Stimulated activated CD4-positive, alpha-beta T cell treated with anti-CD3 and anti-CD28 coated beads, Interleukin-15, amount 100 ng/mL, for 48 hours (primary cell): ENCODE results near the gene SNRNP40.
"Not testable (repeated sequence)": the region's sequence is repeated elsewhere in the genome, so short reads cannot be mapped to it uniquely, and the experiment has no call there.

Experiments
- DNase-seq, 2 donors: peaks; one replicate each; pipeline ENCODE4 v3.0.0-alpha.2; 2020; ENCODE audit warnings: low read depth in 2 of 2

SNRNP40 gene

GRCh38 chr1:31296486-31297276, at the start of gene SNRNP40, which contains the start of gene ZCCHC17:
TSS of gene SNRNP40 (minus strand) at chr1:31296788. CDS start at chr1:31296751, 37 bp downstream.
TSS of gene ZCCHC17 (plus strand) at chr1:31297032. CDS start at chr1:31310099, 13,067 bp downstream.
- DNase-seq, result peak; percentile 89 to 93

- DNase-seq, result no peak
Measured at GRCh38 chr1:31345635-31346034, 49.0 kb upstream of the SNRNP40 start.

GRCh38 chr1:31344503-31344902, 47.9 kb upstream of the SNRNP40 start:
- DNase-seq, result no peak

- DNase-seq, result no peak
Measured at GRCh38 chr1:31336687-31337467, 40.3 kb upstream of the SNRNP40 start.

- DNase-seq, result no peak
Measured at GRCh38 chr1:31335007-31335406, 38.4 kb upstream of the SNRNP40 start.

GRCh38 chr1:31327381-31327780, 30.8 kb upstream of the SNRNP40 start:
- DNase-seq, result no peak

GRCh38 chr1:31326461-31326860, 29.9 kb upstream of the SNRNP40 start:
- DNase-seq, result no peak

- no peak for DNase-seq
Measured at GRCh38 chr1:31324992-31325391, 28.4 kb upstream of the SNRNP40 start.

- no peak for DNase-seq
Measured at GRCh38 chr1:31324093-31324492, 27.5 kb upstream of the SNRNP40 start.

GRCh38 chr1:31318146-31318545, 21.6 kb upstream of the SNRNP40 start:
- no peak for DNase-seq

GRCh38 chr1:31315902-31316301, 19.3 kb upstream of the SNRNP40 start:
- no peak for DNase-seq

- DNase-seq, result no peak
Measured at GRCh38 chr1:31310198-31310597, 13.6 kb upstream of the SNRNP40 start.

- DNase-seq, result no peak
Measured at GRCh38 chr1:31308036-31308435, 11.4 kb upstream of the SNRNP40 start.

- no peak for DNase-seq
Measured at GRCh38 chr1:31306278-31306677, 9.7 kb upstream of the SNRNP40 start.

- DNase-seq, result no peak
Measured at GRCh38 chr1:31302709-31303441, 6.3 kb upstream of the SNRNP40 start.

- DNase-seq, result no peak
Measured at GRCh38 chr1:31300193-31300592, 3.6 kb upstream of the SNRNP40 start.

GRCh38 chr1:31299365-31299764, 2.8 kb upstream of the SNRNP40 start:
- DNase-seq, result no peak

GRCh38 chr1:31297277-31298247, 974 bp upstream of the SNRNP40 start:
- DNase-seq, result no peak

GRCh38 chr1:31295874-31296485, 608 bp downstream of the SNRNP40 start:
- no peak for DNase-seq

- no peak for DNase-seq
Measured at GRCh38 chr1:31289021-31289420, 7.6 kb downstream of the SNRNP40 start.

- not testable (repeated sequence) for DNase-seq
Measured at GRCh38 chr1:31287791-31288190, 8.8 kb downstream of the SNRNP40 start.
